GM23338 (cell line): ENCODE data around the gene VIPR1. TPM values are rescaled to one million over a fixed set of nuclear protein-coding genes. Genes with fewer than 3 reads are reported as not detected.

Experiments used
- ATAC-seq: fragments of 200-7000 bp; cut with Tn5 transposase; 3 replicates; pipeline ENCODE4 v1.9.1; 2020
- DNase-seq: peaks from one replicate; pipeline ENCODE4 v3.0.0-alpha.2; 2015; ENCODE audit warnings: low spot score
- H2AFZ ChIP-seq: fragments of 200-600 bp; sonication (generic); 2 replicates; pipeline ENCODE4 v1.8.0; 2016; ENCODE audit warnings: antibody characterized with exemption, mild to moderate bottlenecking, moderate library complexity
- H3F3A ChIP-seq: fragments of 200-600 bp; sonication (generic); replicated peaks from 2 replicates; pipeline ENCODE4 v1.8.0; 2017; ENCODE audit warnings: antibody characterized with exemption, mixed run types, low read depth
- H3K27ac ChIP-seq: fragments of 200-600 bp; sonication (generic); 2 replicates; pipeline ENCODE4 v1.6.1; 2016; ENCODE audit warnings: low read depth
- H3K27me3 ChIP-seq: fragments of 200-600 bp; sonication (generic); 2 replicates; pipeline ENCODE4 v1.8.0; 2016; ENCODE audit warnings: mild to moderate bottlenecking, mixed run types, moderate library complexity; ENCODE audit not compliant: insufficient read depth
- H3K36me3 ChIP-seq: fragments of 200-600 bp; sonication (generic); 2 replicates; pipeline ENCODE4 v1.8.0; 2016; ENCODE audit warnings: mild to moderate bottlenecking; ENCODE audit not compliant: insufficient read depth
- H3K4me1 ChIP-seq: fragments of 200-600 bp; sonication (generic); 2 replicates; pipeline ENCODE4 v1.8.0; 2016; ENCODE audit warnings: mild to moderate bottlenecking, moderate library complexity; ENCODE audit not compliant: insufficient read depth
- H3K4me2 ChIP-seq: fragments of 200-600 bp; sonication (generic); 2 replicates; pipeline ENCODE4 v1.7.1; 2017; ENCODE audit warnings: mixed run types
- H3K4me3 ChIP-seq: fragments of 200-600 bp; sonication (generic); 2 replicates; pipeline ENCODE4 v1.6.1; 2016; ENCODE audit warnings: mixed run types
- H3K79me2 ChIP-seq: fragments of 200-600 bp; sonication (generic); replicated peaks from 2 replicates; pipeline ENCODE4 v1.8.0; 2017; ENCODE audit warnings: mild to moderate bottlenecking; ENCODE audit not compliant: insufficient read depth
- H3K9me2 ChIP-seq: fragments of 200-600 bp; sonication (generic); 2 replicates; pipeline ENCODE4 v1.8.0; 2017; ENCODE audit not compliant: insufficient read depth
- H4K20me1 ChIP-seq: fragments of 200-600 bp; sonication (generic); replicated peaks from 2 replicates; pipeline ENCODE4 v1.8.0; 2017; ENCODE audit warnings: mild to moderate bottlenecking; ENCODE audit not compliant: insufficient read depth
- H3K27ac Mint-ChIP-seq: 2 replicates; pipeline ENCODE4 v1.8.0; 2020; ENCODE audit warnings: inconsistent platforms, mild to moderate bottlenecking, moderate library complexity, mixed read lengths
- H3K27me3 Mint-ChIP-seq: 3 replicates; pipeline ENCODE4 v1.8.0; 2022; ENCODE audit warnings: low read depth, mild to moderate bottlenecking, moderate library complexity, mixed read lengths, inconsistent platforms; ENCODE audit not compliant: insufficient read depth, poor library complexity
- H3K36me3 Mint-ChIP-seq: 3 replicates; pipeline ENCODE4 v1.8.0; 2021; ENCODE audit warnings: low read depth, mild to moderate bottlenecking, inconsistent platforms, moderate library complexity, mixed read lengths
- H3K4me1 Mint-ChIP-seq: 3 replicates; pipeline ENCODE4 v1.8.0; 2020; ENCODE audit warnings: mild to moderate bottlenecking, inconsistent platforms, mixed read lengths
- H3K4me3 Mint-ChIP-seq: 3 replicates; pipeline ENCODE4 v1.8.0; 2021; ENCODE audit warnings: moderate library complexity, mild to moderate bottlenecking, inconsistent platforms, mixed read lengths
- H3K9me3 Mint-ChIP-seq: 3 replicates; pipeline ENCODE4 v1.8.0; 2020; ENCODE audit warnings: moderate library complexity, mild to moderate bottlenecking, inconsistent platforms, mixed read lengths
- CREB1 ChIP-seq: fragments of 250-450 bp; sonication (Bioruptor Pico); IDR thresholded peaks from 2 replicates; pipeline ENCODE4 v1.5.0; 2020; ENCODE audit warnings: low read depth, mild to moderate bottlenecking, moderate library complexity
- ETS1 ChIP-seq: IDR thresholded peaks from 2 replicates; pipeline ENCODE4 v1.6.1; 2016; ENCODE audit warnings: antibody characterized with exemption
- EZH2 ChIP-seq: fragments of 200-600 bp; sonication (generic); IDR thresholded peaks from one replicate; pipeline ENCODE4 v1.8.0; 2017; ENCODE audit warnings: antibody characterized with exemption, mild to moderate bottlenecking, low read depth; ENCODE audit not compliant: unreplicated experiment
- EZH2phosphoT487 ChIP-seq: fragments of 200-600 bp; sonication (generic); IDR thresholded peaks from one replicate; pipeline ENCODE4 v1.8.1; 2018; ENCODE audit warnings: antibody characterized with exemption; ENCODE audit not compliant: unreplicated experiment
- JUNB ChIP-seq: IDR thresholded peaks from one replicate; pipeline ENCODE4 v1.6.1; 2016; ENCODE audit warnings: antibody characterized with exemption; ENCODE audit not compliant: unreplicated experiment
- NANOG ChIP-seq: IDR thresholded peaks from 2 replicates; pipeline ENCODE4 v1.6.1; 2016; ENCODE audit warnings: antibody characterized with exemption, borderline replicate concordance
- POLR2AphosphoS5 ChIP-seq: IDR thresholded peaks from 2 replicates; pipeline ENCODE4 v1.6.1; 2016; ENCODE audit warnings: antibody characterized with exemption, low read depth
- STAT1 ChIP-seq: IDR thresholded peaks from one replicate; pipeline ENCODE4 v1.6.1; 2016; ENCODE audit warnings: antibody characterized with exemption; ENCODE audit not compliant: unreplicated experiment
- ZNF114 ChIP-seq: fragments of 250-450 bp; sonication (Bioruptor Pico); IDR thresholded peaks from 2 replicates; pipeline ENCODE4 v1.5.0; 2020; ENCODE audit warnings: mild to moderate bottlenecking, moderate library complexity
- ZNF331 ChIP-seq: fragments of 250-450 bp; sonication (Bioruptor Pico); IDR thresholded peaks from 2 replicates; pipeline ENCODE4 v1.5.0; 2020; ENCODE audit warnings: low read depth, mild to moderate bottlenecking, moderate library complexity
- polyA plus RNA-seq: library from polyadenylated mRNA; unstranded; fragments of >200 nt; fragmentation: Nextera tagmentation; extraction: Ambion mirVana; gene quantifications from 2 replicates; pipeline ENCODE4 v1.2.1, GENCODE V29; 2016
- total RNA-seq: library from RNA; depleted of rRNA; stranded (reverse); fragments of >200 nt; shearing (Covaris generic); gene quantifications from 2 replicates; pipeline ENCODE4 v1.2.3, GENCODE V29; 2014
- TF ChIP-seq, protein P1 (sequence below): fragments of 250-450 bp; sonication (Bioruptor Pico); IDR thresholded peaks from 2 replicates; pipeline ENCODE4 v1.5.0; 2020; ENCODE audit warnings: mild to moderate bottlenecking, moderate library complexity
- TF ChIP-seq, protein P2 (sequence below), 2 experiments: fragments of 200-600 bp in 1 of 2; sonication (generic) in 1 of 2; conservative IDR thresholded peaks; 2 replicates each; pipeline versions ENCODE4 v1.5.1 to v1.6.1; 2016 to 2017; ENCODE audit warnings: antibody characterized with exemption in 2 of 2, low read depth in 2 of 2, mild to moderate bottlenecking in 2 of 2, moderate library complexity in 1 of 2
- TF ChIP-seq, protein P3 (sequence below): IDR thresholded peaks from one replicate; pipeline ENCODE4 v1.6.1; 2018; ENCODE audit warnings: antibody characterized with exemption; ENCODE audit not compliant: unreplicated experiment

The VIPR1 gene
- total and polyA plus RNA-seq, 2 experiments from 2014 or later: 6.3 to 19.3 TPM

GRCh38 chr3:42515976-42516375, 13.5 kb downstream of the VIPR1 start:
- Mint-ChIP-seq H3K4me3 (no peak overlapping the region), H3K9me3 (no peaks in the 10 kb centered on the region), H3K27me3 (no peaks in the 10 kb centered on the region), H3K36me3 (no peaks in the 10 kb centered on the region; the same call in 2 of the 3 replicates), H3K27ac (no peak overlapping the region), H3K4me1 (no peaks in the 10 kb centered on the region)
- no peaks in the 10 kb centered on the region for H3K27me3 ChIP-seq
- no peak overlapping the region for H3K27ac ChIP-seq
- TF ChIP-seq ZNF114 (CRISPR knock-in tag) (no peak), POLR2AphosphoS5 (no peak), JUNB (no peak), NANOG (no peak), EZH2phosphoT487 (no peak), ETS1 (no peak), ZNF331 (CRISPR knock-in tag) (no peak), STAT1 (no peak), CREB1 (CRISPR knock-in tag) (no peak), EZH2 (no peak)
- TF ChIP-seq, protein P1, sequence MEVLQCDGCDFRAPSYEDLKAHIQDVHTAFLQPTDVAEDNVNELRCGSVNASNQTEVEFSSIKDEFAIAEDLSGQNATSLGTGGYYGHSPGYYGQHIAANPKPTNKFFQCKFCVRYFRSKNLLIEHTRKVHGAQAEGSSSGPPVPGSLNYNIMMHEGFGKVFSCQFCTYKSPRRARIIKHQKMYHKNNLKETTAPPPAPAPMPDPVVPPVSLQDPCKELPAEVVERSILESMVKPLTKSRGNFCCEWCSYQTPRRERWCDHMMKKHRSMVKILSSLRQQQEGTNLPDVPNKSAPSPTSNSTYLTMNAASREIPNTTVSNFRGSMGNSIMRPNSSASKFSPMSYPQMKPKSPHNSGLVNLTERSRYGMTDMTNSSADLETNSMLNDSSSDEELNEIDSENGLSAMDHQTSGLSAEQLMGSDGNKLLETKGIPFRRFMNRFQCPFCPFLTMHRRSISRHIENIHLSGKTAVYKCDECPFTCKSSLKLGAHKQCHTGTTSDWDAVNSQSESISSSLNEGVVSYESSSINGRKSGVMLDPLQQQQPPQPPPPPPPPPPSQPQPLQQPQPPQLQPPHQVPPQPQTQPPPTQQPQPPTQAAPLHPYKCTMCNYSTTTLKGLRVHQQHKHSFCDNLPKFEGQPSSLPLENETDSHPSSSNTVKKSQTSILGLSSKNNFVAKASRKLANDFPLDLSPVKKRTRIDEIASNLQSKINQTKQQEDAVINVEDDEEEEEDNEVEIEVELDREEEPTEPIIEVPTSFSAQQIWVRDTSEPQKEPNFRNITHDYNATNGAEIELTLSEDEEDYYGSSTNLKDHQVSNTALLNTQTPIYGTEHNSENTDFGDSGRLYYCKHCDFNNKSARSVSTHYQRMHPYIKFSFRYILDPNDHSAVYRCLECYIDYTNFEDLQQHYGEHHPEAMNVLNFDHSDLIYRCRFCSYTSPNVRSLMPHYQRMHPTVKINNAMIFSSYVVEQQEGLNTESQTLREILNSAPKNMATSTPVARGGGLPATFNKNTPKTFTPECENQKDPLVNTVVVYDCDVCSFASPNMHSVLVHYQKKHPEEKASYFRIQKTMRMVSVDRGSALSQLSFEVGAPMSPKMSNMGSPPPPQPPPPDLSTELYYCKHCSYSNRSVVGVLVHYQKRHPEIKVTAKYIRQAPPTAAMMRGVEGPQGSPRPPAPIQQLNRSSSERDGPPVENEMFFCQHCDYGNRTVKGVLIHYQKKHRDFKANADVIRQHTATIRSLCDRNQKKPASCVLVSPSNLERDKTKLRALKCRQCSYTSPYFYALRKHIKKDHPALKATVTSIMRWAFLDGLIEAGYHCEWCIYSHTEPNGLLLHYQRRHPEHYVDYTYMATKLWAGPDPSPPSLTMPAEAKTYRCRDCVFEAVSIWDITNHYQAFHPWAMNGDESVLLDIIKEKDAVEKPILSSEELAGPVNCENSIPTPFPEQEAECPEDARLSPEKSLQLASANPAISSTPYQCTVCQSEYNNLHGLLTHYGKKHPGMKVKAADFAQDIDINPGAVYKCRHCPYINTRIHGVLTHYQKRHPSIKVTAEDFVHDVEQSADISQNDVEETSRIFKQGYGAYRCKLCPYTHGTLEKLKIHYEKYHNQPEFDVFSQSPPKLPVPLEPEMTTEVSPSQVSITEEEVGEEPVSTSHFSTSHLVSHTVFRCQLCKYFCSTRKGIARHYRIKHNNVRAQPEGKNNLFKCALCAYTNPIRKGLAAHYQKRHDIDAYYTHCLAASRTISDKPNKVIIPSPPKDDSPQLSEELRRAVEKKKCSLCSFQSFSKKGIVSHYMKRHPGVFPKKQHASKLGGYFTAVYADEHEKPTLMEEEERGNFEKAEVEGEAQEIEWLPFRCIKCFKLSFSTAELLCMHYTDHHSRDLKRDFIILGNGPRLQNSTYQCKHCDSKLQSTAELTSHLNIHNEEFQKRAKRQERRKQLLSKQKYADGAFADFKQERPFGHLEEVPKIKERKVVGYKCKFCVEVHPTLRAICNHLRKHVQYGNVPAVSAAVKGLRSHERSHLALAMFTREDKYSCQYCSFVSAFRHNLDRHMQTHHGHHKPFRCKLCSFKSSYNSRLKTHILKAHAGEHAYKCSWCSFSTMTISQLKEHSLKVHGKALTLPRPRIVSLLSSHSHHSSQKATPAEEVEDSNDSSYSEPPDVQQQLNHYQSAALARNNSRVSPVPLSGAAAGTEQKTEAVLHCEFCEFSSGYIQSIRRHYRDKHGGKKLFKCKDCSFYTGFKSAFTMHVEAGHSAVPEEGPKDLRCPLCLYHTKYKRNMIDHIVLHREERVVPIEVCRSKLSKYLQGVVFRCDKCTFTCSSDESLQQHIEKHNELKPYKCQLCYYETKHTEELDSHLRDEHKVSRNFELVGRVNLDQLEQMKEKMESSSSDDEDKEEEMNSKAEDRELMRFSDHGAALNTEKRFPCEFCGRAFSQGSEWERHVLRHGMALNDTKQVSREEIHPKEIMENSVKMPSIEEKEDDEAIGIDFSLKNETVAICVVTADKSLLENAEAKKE (CRISPR knock-in tag): no peak
- TF ChIP-seq, protein P2, sequence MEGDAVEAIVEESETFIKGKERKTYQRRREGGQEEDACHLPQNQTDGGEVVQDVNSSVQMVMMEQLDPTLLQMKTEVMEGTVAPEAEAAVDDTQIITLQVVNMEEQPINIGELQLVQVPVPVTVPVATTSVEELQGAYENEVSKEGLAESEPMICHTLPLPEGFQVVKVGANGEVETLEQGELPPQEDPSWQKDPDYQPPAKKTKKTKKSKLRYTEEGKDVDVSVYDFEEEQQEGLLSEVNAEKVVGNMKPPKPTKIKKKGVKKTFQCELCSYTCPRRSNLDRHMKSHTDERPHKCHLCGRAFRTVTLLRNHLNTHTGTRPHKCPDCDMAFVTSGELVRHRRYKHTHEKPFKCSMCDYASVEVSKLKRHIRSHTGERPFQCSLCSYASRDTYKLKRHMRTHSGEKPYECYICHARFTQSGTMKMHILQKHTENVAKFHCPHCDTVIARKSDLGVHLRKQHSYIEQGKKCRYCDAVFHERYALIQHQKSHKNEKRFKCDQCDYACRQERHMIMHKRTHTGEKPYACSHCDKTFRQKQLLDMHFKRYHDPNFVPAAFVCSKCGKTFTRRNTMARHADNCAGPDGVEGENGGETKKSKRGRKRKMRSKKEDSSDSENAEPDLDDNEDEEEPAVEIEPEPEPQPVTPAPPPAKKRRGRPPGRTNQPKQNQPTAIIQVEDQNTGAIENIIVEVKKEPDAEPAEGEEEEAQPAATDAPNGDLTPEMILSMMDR (conservative IDR thresholded peaks at IDR 0.05; ENCODE audit: low read depth in 2 of 2): no peak
- TF ChIP-seq, protein P3, sequence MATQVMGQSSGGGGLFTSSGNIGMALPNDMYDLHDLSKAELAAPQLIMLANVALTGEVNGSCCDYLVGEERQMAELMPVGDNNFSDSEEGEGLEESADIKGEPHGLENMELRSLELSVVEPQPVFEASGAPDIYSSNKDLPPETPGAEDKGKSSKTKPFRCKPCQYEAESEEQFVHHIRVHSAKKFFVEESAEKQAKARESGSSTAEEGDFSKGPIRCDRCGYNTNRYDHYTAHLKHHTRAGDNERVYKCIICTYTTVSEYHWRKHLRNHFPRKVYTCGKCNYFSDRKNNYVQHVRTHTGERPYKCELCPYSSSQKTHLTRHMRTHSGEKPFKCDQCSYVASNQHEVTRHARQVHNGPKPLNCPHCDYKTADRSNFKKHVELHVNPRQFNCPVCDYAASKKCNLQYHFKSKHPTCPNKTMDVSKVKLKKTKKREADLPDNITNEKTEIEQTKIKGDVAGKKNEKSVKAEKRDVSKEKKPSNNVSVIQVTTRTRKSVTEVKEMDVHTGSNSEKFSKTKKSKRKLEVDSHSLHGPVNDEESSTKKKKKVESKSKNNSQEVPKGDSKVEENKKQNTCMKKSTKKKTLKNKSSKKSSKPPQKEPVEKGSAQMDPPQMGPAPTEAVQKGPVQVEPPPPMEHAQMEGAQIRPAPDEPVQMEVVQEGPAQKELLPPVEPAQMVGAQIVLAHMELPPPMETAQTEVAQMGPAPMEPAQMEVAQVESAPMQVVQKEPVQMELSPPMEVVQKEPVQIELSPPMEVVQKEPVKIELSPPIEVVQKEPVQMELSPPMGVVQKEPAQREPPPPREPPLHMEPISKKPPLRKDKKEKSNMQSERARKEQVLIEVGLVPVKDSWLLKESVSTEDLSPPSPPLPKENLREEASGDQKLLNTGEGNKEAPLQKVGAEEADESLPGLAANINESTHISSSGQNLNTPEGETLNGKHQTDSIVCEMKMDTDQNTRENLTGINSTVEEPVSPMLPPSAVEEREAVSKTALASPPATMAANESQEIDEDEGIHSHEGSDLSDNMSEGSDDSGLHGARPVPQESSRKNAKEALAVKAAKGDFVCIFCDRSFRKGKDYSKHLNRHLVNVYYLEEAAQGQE: no peak
- no peaks in the 10 kb centered on the region for H3K4me1 ChIP-seq
- H3K4me3 ChIP-seq: no peak overlapping the region
- 0 out of 2 replicates have a peak, but pooled peaks cover 2% of the 10 kb centered on the region for H3K9me2 ChIP-seq
- ATAC-seq (no peak), DNase-seq (no peak)
- H3K79me2 ChIP-seq: no peaks in the 10 kb centered on the region
- no peak overlapping the region for H3K4me2 ChIP-seq
- no peaks in the 10 kb centered on the region for H3K36me3 ChIP-seq
- no peaks in the 10 kb centered on the region for H4K20me1 ChIP-seq
- H3F3A ChIP-seq: no peaks in the 10 kb centered on the region
- H2AFZ ChIP-seq: no peak overlapping the region
